SK-N-SH (cell line): Measurements from ENCODE around the gene SCYGR3. TPM values are rescaled to one million over a fixed set of nuclear protein-coding genes. Genes with fewer than 3 reads are reported as not detected.

ENCODE experiments used
- CTCF ChIA-PET: fragments of 300-600, 350-600 bp; formaldehyde crosslinking; extraction: SDS; loops from one replicate; lab custom pipeline; 2021; lab: Yijun Ruan, JAX
- POLR2A ChIA-PET: fragments of 350-600 bp; sonication (Branson Sonifier 250); formaldehyde crosslinking; extraction: SDS; loops from one replicate; lab custom pipeline; 2020; ENCODE audit warnings: antibody characterized with exemption, inconsistent platforms; lab: Yijun Ruan, JAX
- DNase-seq: peaks from one replicate; pipeline ENCODE4 v3.0.0; 2012
- H2AFZ ChIP-seq: fragments of 200-600 bp; sonication (generic); 2 replicates; pipeline ENCODE4 v1.8.1; 2016; ENCODE audit warnings: antibody characterized with exemption, mild to moderate bottlenecking, low read depth
- H3F3A ChIP-seq: fragments of 200-600 bp; sonication (generic); replicated peaks from 2 replicates; pipeline ENCODE3; 2016; ENCODE audit warnings: antibody characterized with exemption, mild to moderate bottlenecking; ENCODE audit not compliant: insufficient read depth
- H3K27ac ChIP-seq, 2 experiments: fragments of 200-500 bp in 1 of 2; fragments of 200-600 bp in 1 of 2; sonication (Bioruptor generic) in 1 of 2; sonication (generic), shearing (Covaris generic) in 1 of 2; 2 replicates each; pipeline versions ENCODE4 v1.5.1 to v1.6.1; 2014 to 2016; ENCODE audit warnings: low read depth in 2 of 2, inconsistent platforms in 1 of 2, low read length in 1 of 2, mild to moderate bottlenecking in 1 of 2, mixed read lengths in 1 of 2
- H3K27me3 ChIP-seq: fragments of 200-600 bp; sonication (generic), shearing (Covaris generic); 2 replicates; pipeline ENCODE4 v1.6.1; 2016; ENCODE audit warnings: mixed run types; ENCODE audit not compliant: insufficient read depth
- H3K36me3 ChIP-seq, 2 experiments: fragments of 200-500 bp in 1 of 2; fragments of 200-600 bp in 1 of 2; sonication (Bioruptor generic) in 1 of 2; sonication (generic) in 1 of 2; replicated peaks in 1 of 2; 2 replicates each; pipeline versions ENCODE3 to v1.5.1; 2014 to 2016; ENCODE audit warnings: low read length in 1 of 2, mild to moderate bottlenecking in 1 of 2; ENCODE audit not compliant: insufficient read depth in 2 of 2, control insufficient read depth in 1 of 2
- H3K4me1 ChIP-seq, 2 experiments: fragments of 200-500 bp in 1 of 2; fragments of 200-600 bp in 1 of 2; sonication (Bioruptor generic) in 1 of 2; sonication (generic), shearing (Covaris generic) in 1 of 2; 2 replicates each; pipeline versions ENCODE4 v1.5.1 to v1.6.1; 2014 to 2016; ENCODE audit warnings: low read depth in 1 of 2, low read length in 1 of 2, mixed run types in 1 of 2; ENCODE audit not compliant: insufficient read depth in 2 of 2, control insufficient read depth in 1 of 2
- H3K4me2 ChIP-seq: fragments of 200-600 bp; sonication (generic), shearing (Covaris generic); 2 replicates; pipeline ENCODE4 v1.6.1; 2017; ENCODE audit warnings: mixed run types
- H3K4me3 ChIP-seq, 2 experiments: fragments of 200-500 bp in 1 of 2; fragments of 200-600 bp in 1 of 2; sonication (Bioruptor generic) in 1 of 2; sonication (generic), shearing (Covaris generic) in 1 of 2; 2 replicates each; pipeline versions ENCODE4 v1.5.1 to v1.8.1; 2014 to 2016; ENCODE audit warnings: low read depth in 2 of 2, inconsistent platforms in 1 of 2, low read length in 1 of 2, mild to moderate bottlenecking in 1 of 2, mixed read lengths in 1 of 2, moderate library complexity in 1 of 2
- H3K79me2 ChIP-seq: fragments of 200-600 bp; sonication (generic); 2 replicates; pipeline ENCODE4 v1.8.1; 2017; ENCODE audit warnings: mild to moderate bottlenecking; ENCODE audit not compliant: insufficient read depth
- H3K9ac ChIP-seq: fragments of 200-600 bp; sonication (generic); 2 replicates; pipeline ENCODE4 v1.6.1; 2017; ENCODE audit warnings: mixed run types
- H3K9me2 ChIP-seq: fragments of 200-600 bp; sonication (generic); 2 replicates; pipeline ENCODE4 v1.6.1; 2017; ENCODE audit warnings: mixed run types
- H3K9me3 ChIP-seq: fragments of 200-600 bp; sonication (generic); 2 replicates; pipeline ENCODE4 v1.6.1; 2017; ENCODE audit warnings: mixed run types, mild to moderate bottlenecking, moderate library complexity
- H4K20me1 ChIP-seq: fragments of 200-600 bp; sonication (generic); 2 replicates; pipeline ENCODE4 v1.6.1; 2017; ENCODE audit warnings: mild to moderate bottlenecking, mixed run types; ENCODE audit not compliant: insufficient read depth
- CHD2 ChIP-seq: fragments of 150-350 bp; IDR thresholded peaks from 2 replicates; pipeline ENCODE4 v1.6.1; 2018; ENCODE audit warnings: low read length; ENCODE audit not compliant: partially characterized antibody
- MEF2A ChIP-seq: IDR thresholded peaks from 2 replicates; pipeline ENCODE4 v1.4.0; 2012; ENCODE audit warnings: low read depth, borderline replicate concordance
- MXI1 ChIP-seq: IDR thresholded peaks from 2 replicates; pipeline ENCODE4 v1.6.1; 2012; ENCODE audit warnings: mild to moderate bottlenecking, low read depth, low read length, improper control_type of control experiment
- NRF1 ChIP-seq: IDR thresholded peaks from 2 replicates; pipeline ENCODE4 v1.6.1; 2012; ENCODE audit warnings: low read depth, mild to moderate bottlenecking, low read length
- RAD21 ChIP-seq: IDR thresholded peaks from 2 replicates; pipeline ENCODE4 v1.6.1; 2012; ENCODE audit warnings: mild to moderate bottlenecking, low read length
- REST ChIP-seq: IDR thresholded peaks from 2 replicates; pipeline ENCODE4 v1.6.1; 2012; ENCODE audit warnings: mild to moderate bottlenecking, low read depth, low read length, moderate library complexity
- RXRA ChIP-seq: IDR thresholded peaks from 2 replicates; pipeline ENCODE4 v1.4.0; 2012; ENCODE audit warnings: low read depth, mild to moderate bottlenecking, borderline replicate concordance
- SIN3A ChIP-seq: IDR thresholded peaks from 2 replicates; pipeline ENCODE4 v1.6.1; 2012; ENCODE audit warnings: low read depth, mild to moderate bottlenecking, low read length, moderate library complexity, borderline replicate concordance
- SMC3 ChIP-seq: IDR thresholded peaks from 2 replicates; pipeline ENCODE4 v1.6.1; 2012; ENCODE audit warnings: low read depth, low read length, improper control_type of control experiment
- YY1 ChIP-seq: IDR thresholded peaks from 2 replicates; pipeline ENCODE4 v1.4.0; 2012; ENCODE audit warnings: low read depth, mild to moderate bottlenecking
- ZBTB33 ChIP-seq: IDR thresholded peaks from 2 replicates; pipeline ENCODE4 v1.4.0; 2012; ENCODE audit warnings: low read depth, borderline replicate concordance
- WGBS: methylation state at CpG from one replicate; pipeline ENCODE4 v1.1.6; 2017; ENCODE audit warnings: low lambda C conversion rate; 5-methylcytosine and 5-hydroxymethylcytosine counted together
- polyA plus RNA-seq, 3 experiments: library from polyadenylated mRNA; depleted of rRNA; stranded (reverse); fragments of >200 nt; gene quantifications; 2 replicates each; pipeline ENCODE4 v1.2.3, GENCODE V29; 2012
- TF ChIP-seq, protein P1 (sequence below): fragments of 200-600 bp; sonication (generic); IDR thresholded peaks from 2 replicates; pipeline ENCODE4 v1.6.1; 2017; ENCODE audit warnings: antibody characterized with exemption, mild to moderate bottlenecking, moderate library complexity
- TF ChIP-seq, protein P2 (sequence below): IDR thresholded peaks from 2 replicates; pipeline ENCODE4; 2012

The SCYGR3 gene
- polyA plus RNA-seq, 1 of the 3 experiments (the other 2 are of a cell fraction), result not detected

GRCh38 chr2:227568852-227569169, 45.8 kb downstream of the SCYGR3 start:
- Histone ChIP-seq H4K20me1 (no peaks in the 10 kb centered on the region), H3K36me3 (peaks cover 0 to 7% of the 10 kb centered on the region in 2 experiments), H3K27me3 (no peaks in the 10 kb centered on the region), H3K79me2 (no peaks in the 10 kb centered on the region), H3K9ac (no peak overlapping the region), H3K27ac (no peak overlapping the region), H2AFZ (no peak overlapping the region), H3K9me2 (no peaks in the 10 kb centered on the region), H3K9me3 (no peaks in the 10 kb centered on the region), H3F3A (peaks cover 8% of the 10 kb centered on the region), H3K4me3 (no peak overlapping the region), H3K4me2 (no peak overlapping the region), H3K4me1 (no peaks in the 10 kb centered on the region)
- WGBS, result 71% methylated on average over 2 of the region's 2 CpGs
- DNase-seq, result no peak
- TF ChIP-seq YY1 (no peak), CHD2 (no peak), ZBTB33 (no peak), MEF2A (no peak), REST (no peak), SMC3 (no peak), MXI1 (no peak), RXRA (no peak), SIN3A (no peak), NRF1 (no peak), RAD21 (no peak)
- TF ChIP-seq, protein P1, sequence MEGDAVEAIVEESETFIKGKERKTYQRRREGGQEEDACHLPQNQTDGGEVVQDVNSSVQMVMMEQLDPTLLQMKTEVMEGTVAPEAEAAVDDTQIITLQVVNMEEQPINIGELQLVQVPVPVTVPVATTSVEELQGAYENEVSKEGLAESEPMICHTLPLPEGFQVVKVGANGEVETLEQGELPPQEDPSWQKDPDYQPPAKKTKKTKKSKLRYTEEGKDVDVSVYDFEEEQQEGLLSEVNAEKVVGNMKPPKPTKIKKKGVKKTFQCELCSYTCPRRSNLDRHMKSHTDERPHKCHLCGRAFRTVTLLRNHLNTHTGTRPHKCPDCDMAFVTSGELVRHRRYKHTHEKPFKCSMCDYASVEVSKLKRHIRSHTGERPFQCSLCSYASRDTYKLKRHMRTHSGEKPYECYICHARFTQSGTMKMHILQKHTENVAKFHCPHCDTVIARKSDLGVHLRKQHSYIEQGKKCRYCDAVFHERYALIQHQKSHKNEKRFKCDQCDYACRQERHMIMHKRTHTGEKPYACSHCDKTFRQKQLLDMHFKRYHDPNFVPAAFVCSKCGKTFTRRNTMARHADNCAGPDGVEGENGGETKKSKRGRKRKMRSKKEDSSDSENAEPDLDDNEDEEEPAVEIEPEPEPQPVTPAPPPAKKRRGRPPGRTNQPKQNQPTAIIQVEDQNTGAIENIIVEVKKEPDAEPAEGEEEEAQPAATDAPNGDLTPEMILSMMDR, result no peak
- TF ChIP-seq, protein P2, sequence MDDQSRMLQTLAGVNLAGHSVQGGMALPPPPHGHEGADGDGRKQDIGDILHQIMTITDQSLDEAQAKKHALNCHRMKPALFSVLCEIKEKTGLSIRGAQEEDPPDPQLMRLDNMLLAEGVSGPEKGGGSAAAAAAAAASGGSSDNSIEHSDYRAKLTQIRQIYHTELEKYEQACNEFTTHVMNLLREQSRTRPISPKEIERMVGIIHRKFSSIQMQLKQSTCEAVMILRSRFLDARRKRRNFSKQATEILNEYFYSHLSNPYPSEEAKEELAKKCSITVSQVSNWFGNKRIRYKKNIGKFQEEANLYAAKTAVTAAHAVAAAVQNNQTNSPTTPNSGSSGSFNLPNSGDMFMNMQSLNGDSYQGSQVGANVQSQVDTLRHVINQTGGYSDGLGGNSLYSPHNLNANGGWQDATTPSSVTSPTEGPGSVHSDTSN, result no peak
- ChIA-PET POLR2A (no interaction called here), CTCF (interaction anchor here (0.5 kb wide), 1 partner anchor 149 kb away, joined by 3 read pairs; the partner anchor contains the start of gene SLC19A3)
